ENCODE measurements around the gene NIPA2.

The NIPA2 gene

GRCh38 chr15:22902981-22903380 lies 64.5 kb downstream of the NIPA2 start:
- DNase-seq (ENCODE audit: low spot score): no peak

DNA sequence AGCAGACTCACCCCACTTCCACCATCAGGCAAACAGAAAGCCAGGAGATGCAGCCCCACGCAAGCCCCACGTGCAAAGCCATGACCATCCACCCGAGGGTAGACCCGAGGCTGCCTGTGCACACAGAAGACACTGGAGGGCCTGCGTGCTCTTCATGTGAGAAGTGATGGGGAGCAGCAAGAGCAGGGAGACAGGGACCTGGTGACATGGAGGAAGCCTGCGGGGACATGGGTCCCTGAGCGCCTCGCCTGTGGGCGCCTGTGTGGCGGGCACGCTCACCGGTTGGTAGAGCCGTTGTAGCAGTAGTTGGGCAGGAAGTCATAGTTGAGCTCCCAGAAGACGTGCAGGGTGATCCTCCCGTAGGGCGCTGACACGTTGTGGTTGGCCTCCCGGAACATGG lies 65.0 kb downstream of the NIPA2 start:
- DNase-seq (ENCODE audit: low spot score): no peak

DNA sequence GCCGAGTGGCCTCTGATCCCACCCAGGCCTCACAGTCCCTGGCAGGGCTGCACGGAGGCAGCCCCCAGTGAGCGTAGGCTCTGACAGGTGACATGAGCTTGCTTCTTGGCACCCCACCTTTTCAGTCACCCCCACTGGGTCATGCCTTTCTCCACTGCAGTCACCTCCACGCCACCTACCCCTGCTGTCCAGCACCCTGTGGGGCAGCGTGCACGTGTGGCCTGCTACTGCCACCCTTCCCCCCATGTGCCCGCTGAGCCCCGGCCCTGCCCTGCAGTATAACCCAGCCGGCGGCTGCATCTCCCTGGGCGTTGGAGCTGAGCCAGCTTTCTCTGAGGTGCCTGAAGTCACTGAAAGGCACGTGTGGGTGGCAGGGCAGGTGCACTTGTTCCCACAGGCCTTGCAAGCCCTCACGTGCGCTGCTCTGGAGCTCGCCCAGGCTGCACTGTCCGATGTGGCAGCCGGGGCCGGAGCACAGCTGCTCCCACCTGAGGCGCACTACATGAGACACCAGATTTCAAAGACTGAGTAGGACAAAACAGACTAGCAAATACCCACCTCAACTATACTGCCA lies 65.6 kb downstream of the NIPA2 start:
- no peak for DNase-seq (ENCODE audit: low spot score)

GRCh38 chr15:22904736-22905135 lies 66.3 kb downstream of the NIPA2 start:
- no peak for DNase-seq (ENCODE audit: low spot score)

DNA sequence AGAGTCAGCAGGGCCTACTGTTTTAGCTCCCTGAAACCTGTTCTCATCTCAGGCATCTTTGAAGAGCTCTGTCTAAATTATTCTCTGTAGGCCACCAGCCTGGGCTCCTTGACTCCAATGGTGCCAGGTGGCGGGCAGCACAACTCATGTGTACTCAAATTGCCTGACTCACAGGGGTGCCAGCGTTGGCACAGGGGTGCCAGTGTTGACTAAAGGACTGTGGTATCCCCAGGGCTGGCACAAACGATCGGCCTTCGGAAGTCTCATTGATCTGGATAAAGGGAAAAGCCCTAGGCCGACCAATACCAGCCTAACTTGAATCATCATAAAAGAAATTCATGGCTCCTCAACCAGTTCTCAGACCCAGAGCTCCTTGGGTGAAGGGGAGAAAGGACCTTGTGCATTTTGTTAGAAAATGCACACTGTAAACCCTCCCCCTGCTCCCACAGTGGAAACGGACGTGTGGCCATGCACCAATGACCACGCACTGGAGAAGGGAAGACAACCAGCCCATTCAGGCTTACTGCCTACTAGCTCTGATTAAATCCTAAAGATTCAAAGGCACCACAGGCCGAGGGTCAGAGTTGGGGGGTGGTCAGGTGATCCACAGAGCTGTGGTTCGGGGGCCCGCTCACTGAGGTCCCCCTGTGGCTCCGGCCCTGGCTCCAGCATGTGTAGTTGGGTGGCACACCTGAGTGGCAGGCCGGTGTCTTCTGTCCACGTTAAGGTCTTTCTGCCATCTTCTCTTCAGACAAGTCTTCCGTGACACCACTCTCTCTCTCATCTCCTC lies 68.9 kb downstream of the NIPA2 start:
- no peak for DNase-seq (ENCODE audit: low spot score)

- no peak for DNase-seq (ENCODE audit: low spot score)
These were observed 70.4 kb downstream of the NIPA2 start for GRCh38 chr15:22908830-22909229.

DNA sequence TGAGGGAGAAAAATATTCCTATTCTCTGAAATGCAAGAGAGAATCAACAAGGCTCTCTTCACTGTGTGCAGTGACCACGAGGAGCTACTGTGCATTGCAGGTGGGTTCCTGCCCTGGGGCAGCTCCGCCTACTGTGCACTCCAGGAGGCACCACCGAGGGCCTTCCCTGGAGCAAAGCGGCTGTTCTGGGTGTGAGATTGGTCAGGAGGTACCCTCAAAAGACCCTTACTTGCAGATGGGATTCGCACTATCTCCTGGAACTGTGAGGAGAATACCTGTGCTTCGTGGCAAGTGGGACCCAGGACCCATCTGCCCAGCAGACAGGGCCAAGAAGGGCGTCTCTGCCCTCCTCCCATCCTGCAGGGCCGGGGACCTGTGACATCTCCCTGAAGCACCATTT lies 72.8 kb downstream of the NIPA2 start:
- no peak for DNase-seq (ENCODE audit: low spot score)

- no peak for DNase-seq (ENCODE audit: low spot score)
These were observed 73.8 kb downstream of the NIPA2 start for GRCh38 chr15:22912256-22912655.

GRCh38 chr15:22913646-22914380 lies 75.3 kb downstream of the NIPA2 start:
- no peak for DNase-seq (ENCODE audit: low spot score)

DNA sequence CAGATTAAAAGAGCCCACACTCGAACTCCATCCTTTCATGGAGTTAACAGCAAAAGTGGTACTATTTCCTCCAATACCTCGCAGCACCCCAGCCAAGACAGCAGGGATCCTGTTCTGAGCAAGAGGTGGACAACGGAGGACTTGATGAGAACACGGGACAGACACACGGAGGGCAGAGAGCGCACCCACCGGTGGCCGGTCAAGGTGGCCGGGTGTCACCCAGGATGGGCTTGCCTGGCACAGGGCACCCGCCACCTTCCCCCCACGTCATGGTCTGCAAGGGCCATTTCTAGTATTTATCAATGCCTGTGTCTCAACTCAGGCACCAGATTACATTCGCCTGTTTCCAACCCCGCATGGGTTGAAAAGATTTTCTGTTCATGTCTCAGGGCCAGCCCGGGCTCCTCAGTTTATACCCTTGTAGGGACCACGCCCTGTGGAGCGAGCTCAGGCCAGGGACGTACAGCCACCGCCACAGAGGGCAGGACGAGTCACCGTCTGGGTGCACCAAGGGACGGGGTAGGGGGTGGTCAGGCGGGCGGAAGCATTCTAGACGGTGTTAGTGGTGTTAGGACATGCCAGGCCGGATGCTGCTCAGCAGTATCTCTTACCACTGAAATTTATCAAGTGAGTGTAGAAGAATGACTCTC lies 77.5 kb downstream of the NIPA2 start:
- no peak for DNase-seq (ENCODE audit: low spot score)

GRCh38 chr15:22916606-22917350 lies 78.3 kb downstream of the NIPA2 start:
- DNase-seq (ENCODE audit: low spot score): no peak

DNA sequence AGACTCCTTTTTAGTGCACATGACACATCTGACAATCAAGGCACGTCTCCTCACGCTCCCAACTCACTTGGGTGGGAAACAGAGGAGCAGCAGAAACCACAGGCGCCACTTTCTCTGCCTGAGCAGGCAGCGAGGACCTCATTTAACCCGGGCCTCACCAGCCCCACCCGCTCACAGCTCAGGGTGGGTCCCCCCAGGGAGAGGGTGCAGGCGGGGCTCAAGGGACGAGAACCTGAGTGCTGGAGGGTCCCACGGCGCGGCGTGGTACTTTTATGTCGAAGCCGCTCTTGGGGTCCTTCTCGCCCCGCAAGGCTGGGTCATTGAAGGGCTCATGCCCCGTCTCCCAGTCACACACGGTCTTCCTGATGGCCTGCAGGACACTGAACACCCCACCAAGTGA lies 79.1 kb downstream of the NIPA2 start:
- DNase-seq (ENCODE audit: low spot score): no peak

Measured in AG08396 (cell line).